Kidney glomerular epithelial cell (primary cell): Measurements from ENCODE around the gene NFASC.

Source experiments
- DNase-seq: peaks from one replicate; lab custom pipeline; 2025; lab: John Stamatoyannopoulos, UW

Gene NFASC

GRCh38 chr1:205064301-205064700, 193.6 kb downstream of the NFASC start:
- no peak for DNase-seq

- DNase-seq, result no peak
Measured at GRCh38 chr1:205064741-205065316, 194.2 kb downstream of the NFASC start.

- no peak for DNase-seq
Measured at GRCh38 chr1:205065666-205066065, 195.0 kb downstream of the NFASC start.

- no peak for DNase-seq
Measured at GRCh38 chr1:205066141-205066818, 195.6 kb downstream of the NFASC start.

- no peak for DNase-seq
Measured at GRCh38 chr1:205067031-205067430, 196.4 kb downstream of the NFASC start.

GRCh38 chr1:205068001-205068400, 197.3 kb downstream of the NFASC start:
- DNase-seq, result no peak

- DNase-seq, result no peak
Measured at GRCh38 chr1:205068457-205069040, 197.9 kb downstream of the NFASC start.

GRCh38 chr1:205069371-205070125, 198.9 kb downstream of the NFASC start:
- DNase-seq, result no peak

GRCh38 chr1:205071028-205071409, 200.4 kb downstream of the NFASC start:
- no peak for DNase-seq

GRCh38 chr1:205071801-205072200, 201.1 kb downstream of the NFASC start:
- DNase-seq, result no peak

GRCh38 chr1:205072286-205072685, 201.6 kb downstream of the NFASC start:
- DNase-seq, result no peak
